H1 (cell line): ENCODE measurements around the gene APOC3. TPM values are rescaled to one million over a fixed set of nuclear protein-coding genes. Genes with fewer than 3 reads are reported as not detected.

ENCODE experiments used
- KDM1A ChIP-seq: fragments of 200-600, 300-600 bp; sonication (generic); IDR thresholded peaks from 2 replicates; pipeline ENCODE4 v1.7.1; 2016; ENCODE audit warnings: mild to moderate bottlenecking, low read length, borderline replicate concordance
- POLR2A ChIP-seq, 2 experiments: IDR thresholded peaks; 1 replicate in 1 of 2; 2 replicates in 1 of 2; pipeline ENCODE4 v1.6.1; 2011; ENCODE audit warnings: low read depth in 2 of 2, low read length in 2 of 2, mild to moderate bottlenecking in 2 of 2; ENCODE audit errors: control extremely low read depth in 1 of 2
- SRF ChIP-seq: IDR thresholded peaks from 2 replicates; pipeline ENCODE4 v1.6.1; 2011; ENCODE audit warnings: mild to moderate bottlenecking, low read depth, low read length, moderate library complexity
- YY1 ChIP-seq: IDR thresholded peaks from 2 replicates; pipeline ENCODE4 v1.6.1; 2011; ENCODE audit warnings: low read depth, mild to moderate bottlenecking, low read length
- polyA plus RNA-seq, 7 experiments: library from polyadenylated mRNA; depleted of rRNA in 3 of 7; stranded (reverse) in 5 of 7; unstranded in 2 of 7; fragments of >200 nt in 5 of 7; fragments of 200-250 nt in 2 of 7; gene quantifications; 1 replicate in 5 of 7; 2 replicates in 1 of 7; 4 replicates in 1 of 7; pipeline versions ENCODE4 v1.2.1 to v1.2.3, GENCODE V29; 2011 to 2013; ENCODE audit warnings: missing spikeins in 2 of 7, mixed read lengths in 2 of 7
- total RNA-seq: library from RNA; stranded (reverse); fragmentation: NEBNext Ultra II Directional; extraction: Animal tissue kit (Norgen Biotek cat#: 25700); gene quantifications from 2 replicates; pipeline ENCODE4 v1.2.1, GENCODE V29; 2021
- TF ChIP-seq, protein P1 (sequence below): fragments of 300-600 bp; sonication (generic); IDR thresholded peaks from 2 replicates; pipeline ENCODE4 v1.7.1; 2012; ENCODE audit warnings: low read length, moderate library complexity, mild to moderate bottlenecking, inconsistent platforms; ENCODE audit not compliant: insufficient replicate concordance
- TF ChIP-seq, protein P2 (sequence below): IDR thresholded peaks from 2 replicates; pipeline ENCODE4 v1.6.1; 2011; ENCODE audit warnings: low read depth, mild to moderate bottlenecking, low read length; ENCODE audit not compliant: insufficient read depth
- TF ChIP-seq, protein P3 (sequence below), 3 experiments: IDR thresholded peaks; 1 replicate in 2 of 3; 2 replicates in 1 of 3; pipeline versions ENCODE4 v1.5.1 to v1.6.1; 2011; ENCODE audit warnings: low read length in 3 of 3, mild to moderate bottlenecking in 3 of 3, inconsistent platforms in 2 of 3, low read depth in 1 of 3, moderate library complexity in 1 of 3; ENCODE audit not compliant: insufficient read depth in 1 of 3; ENCODE audit errors: control extremely low read depth in 1 of 3

APOC3 gene
- total and polyA plus RNA-seq, 2 of the 8 experiments (the other 6 are each of a cell fraction or from before 2014, with no cell fraction given) = not detected

DNA sequence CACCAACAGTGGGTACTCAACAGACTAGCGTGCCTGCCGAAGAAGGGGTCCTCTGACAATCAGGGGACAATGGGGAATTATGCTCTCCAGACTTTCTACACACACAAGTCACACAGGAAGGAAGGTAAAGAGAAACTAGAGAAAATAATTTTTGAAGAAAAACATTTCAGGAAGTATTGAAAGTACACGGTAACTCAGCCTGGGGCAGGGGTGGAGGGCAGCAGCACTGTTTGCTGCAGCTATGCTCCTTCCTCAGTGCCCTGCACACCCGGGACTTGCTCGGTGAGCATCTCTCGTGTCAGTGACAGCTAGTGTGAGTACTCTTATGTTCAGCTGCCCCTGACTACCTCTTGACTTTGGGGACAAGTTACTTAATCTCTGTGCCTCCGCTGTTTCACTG is 25.7 kb downstream of the APOC3 start (continued):
- TF ChIP-seq, protein P1, sequence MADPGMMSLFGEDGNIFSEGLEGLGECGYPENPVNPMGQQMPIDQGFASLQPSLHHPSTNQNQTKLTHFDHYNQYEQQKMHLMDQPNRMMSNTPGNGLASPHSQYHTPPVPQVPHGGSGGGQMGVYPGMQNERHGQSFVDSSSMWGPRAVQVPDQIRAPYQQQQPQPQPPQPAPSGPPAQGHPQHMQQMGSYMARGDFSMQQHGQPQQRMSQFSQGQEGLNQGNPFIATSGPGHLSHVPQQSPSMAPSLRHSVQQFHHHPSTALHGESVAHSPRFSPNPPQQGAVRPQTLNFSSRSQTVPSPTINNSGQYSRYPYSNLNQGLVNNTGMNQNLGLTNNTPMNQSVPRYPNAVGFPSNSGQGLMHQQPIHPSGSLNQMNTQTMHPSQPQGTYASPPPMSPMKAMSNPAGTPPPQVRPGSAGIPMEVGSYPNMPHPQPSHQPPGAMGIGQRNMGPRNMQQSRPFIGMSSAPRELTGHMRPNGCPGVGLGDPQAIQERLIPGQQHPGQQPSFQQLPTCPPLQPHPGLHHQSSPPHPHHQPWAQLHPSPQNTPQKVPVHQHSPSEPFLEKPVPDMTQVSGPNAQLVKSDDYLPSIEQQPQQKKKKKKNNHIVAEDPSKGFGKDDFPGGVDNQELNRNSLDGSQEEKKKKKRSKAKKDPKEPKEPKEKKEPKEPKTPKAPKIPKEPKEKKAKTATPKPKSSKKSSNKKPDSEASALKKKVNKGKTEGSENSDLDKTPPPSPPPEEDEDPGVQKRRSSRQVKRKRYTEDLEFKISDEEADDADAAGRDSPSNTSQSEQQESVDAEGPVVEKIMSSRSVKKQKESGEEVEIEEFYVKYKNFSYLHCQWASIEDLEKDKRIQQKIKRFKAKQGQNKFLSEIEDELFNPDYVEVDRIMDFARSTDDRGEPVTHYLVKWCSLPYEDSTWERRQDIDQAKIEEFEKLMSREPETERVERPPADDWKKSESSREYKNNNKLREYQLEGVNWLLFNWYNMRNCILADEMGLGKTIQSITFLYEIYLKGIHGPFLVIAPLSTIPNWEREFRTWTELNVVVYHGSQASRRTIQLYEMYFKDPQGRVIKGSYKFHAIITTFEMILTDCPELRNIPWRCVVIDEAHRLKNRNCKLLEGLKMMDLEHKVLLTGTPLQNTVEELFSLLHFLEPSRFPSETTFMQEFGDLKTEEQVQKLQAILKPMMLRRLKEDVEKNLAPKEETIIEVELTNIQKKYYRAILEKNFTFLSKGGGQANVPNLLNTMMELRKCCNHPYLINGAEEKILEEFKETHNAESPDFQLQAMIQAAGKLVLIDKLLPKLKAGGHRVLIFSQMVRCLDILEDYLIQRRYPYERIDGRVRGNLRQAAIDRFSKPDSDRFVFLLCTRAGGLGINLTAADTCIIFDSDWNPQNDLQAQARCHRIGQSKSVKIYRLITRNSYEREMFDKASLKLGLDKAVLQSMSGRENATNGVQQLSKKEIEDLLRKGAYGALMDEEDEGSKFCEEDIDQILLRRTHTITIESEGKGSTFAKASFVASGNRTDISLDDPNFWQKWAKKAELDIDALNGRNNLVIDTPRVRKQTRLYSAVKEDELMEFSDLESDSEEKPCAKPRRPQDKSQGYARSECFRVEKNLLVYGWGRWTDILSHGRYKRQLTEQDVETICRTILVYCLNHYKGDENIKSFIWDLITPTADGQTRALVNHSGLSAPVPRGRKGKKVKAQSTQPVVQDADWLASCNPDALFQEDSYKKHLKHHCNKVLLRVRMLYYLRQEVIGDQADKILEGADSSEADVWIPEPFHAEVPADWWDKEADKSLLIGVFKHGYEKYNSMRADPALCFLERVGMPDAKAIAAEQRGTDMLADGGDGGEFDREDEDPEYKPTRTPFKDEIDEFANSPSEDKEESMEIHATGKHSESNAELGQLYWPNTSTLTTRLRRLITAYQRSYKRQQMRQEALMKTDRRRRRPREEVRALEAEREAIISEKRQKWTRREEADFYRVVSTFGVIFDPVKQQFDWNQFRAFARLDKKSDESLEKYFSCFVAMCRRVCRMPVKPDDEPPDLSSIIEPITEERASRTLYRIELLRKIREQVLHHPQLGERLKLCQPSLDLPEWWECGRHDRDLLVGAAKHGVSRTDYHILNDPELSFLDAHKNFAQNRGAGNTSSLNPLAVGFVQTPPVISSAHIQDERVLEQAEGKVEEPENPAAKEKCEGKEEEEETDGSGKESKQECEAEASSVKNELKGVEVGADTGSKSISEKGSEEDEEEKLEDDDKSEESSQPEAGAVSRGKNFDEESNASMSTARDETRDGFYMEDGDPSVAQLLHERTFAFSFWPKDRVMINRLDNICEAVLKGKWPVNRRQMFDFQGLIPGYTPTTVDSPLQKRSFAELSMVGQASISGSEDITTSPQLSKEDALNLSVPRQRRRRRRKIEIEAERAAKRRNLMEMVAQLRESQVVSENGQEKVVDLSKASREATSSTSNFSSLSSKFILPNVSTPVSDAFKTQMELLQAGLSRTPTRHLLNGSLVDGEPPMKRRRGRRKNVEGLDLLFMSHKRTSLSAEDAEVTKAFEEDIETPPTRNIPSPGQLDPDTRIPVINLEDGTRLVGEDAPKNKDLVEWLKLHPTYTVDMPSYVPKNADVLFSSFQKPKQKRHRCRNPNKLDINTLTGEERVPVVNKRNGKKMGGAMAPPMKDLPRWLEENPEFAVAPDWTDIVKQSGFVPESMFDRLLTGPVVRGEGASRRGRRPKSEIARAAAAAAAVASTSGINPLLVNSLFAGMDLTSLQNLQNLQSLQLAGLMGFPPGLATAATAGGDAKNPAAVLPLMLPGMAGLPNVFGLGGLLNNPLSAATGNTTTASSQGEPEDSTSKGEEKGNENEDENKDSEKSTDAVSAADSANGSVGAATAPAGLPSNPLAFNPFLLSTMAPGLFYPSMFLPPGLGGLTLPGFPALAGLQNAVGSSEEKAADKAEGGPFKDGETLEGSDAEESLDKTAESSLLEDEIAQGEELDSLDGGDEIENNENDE = no peak
- TF ChIP-seq POLR2A (IDR thresholded peaks at IDR 0.05; ENCODE audit: control extremely low read depth in 1 of 2, low read depth in 2 of 2, low read length in 2 of 2) (no peak), KDM1A (no peak), YY1 (no peak), SRF (no peak)
- TF ChIP-seq, protein P2, sequence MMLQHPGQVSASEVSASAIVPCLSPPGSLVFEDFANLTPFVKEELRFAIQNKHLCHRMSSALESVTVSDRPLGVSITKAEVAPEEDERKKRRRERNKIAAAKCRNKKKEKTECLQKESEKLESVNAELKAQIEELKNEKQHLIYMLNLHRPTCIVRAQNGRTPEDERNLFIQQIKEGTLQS = no peak
- TF ChIP-seq, protein P3, sequence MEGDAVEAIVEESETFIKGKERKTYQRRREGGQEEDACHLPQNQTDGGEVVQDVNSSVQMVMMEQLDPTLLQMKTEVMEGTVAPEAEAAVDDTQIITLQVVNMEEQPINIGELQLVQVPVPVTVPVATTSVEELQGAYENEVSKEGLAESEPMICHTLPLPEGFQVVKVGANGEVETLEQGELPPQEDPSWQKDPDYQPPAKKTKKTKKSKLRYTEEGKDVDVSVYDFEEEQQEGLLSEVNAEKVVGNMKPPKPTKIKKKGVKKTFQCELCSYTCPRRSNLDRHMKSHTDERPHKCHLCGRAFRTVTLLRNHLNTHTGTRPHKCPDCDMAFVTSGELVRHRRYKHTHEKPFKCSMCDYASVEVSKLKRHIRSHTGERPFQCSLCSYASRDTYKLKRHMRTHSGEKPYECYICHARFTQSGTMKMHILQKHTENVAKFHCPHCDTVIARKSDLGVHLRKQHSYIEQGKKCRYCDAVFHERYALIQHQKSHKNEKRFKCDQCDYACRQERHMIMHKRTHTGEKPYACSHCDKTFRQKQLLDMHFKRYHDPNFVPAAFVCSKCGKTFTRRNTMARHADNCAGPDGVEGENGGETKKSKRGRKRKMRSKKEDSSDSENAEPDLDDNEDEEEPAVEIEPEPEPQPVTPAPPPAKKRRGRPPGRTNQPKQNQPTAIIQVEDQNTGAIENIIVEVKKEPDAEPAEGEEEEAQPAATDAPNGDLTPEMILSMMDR (IDR thresholded peaks at IDR 0.05; ENCODE audit: control extremely low read depth in 1 of 3, insufficient read depth in 1 of 3, low read depth in 1 of 3, low read length in 3 of 3) = no peak
